AG10803 (cell line): ENCODE data around the gene MYPOP.

Source experiments
- DNase-seq: peaks from one replicate; pipeline ENCODE4 v3.0.0; 2010; ENCODE audit warnings: low read depth
- H3K4me3 ChIP-seq: 2 replicates; pipeline ENCODE4 v1.5.1; 2011; ENCODE audit warnings: mild to moderate bottlenecking, low read length, control low read depth
- TF ChIP-seq, protein P1 (sequence below): conservative IDR thresholded peaks from 2 replicates; pipeline ENCODE4 v1.5.1; 2011; ENCODE audit warnings: mild to moderate bottlenecking, low read length, control low read depth, inconsistent platforms

Gene MYPOP

DNA sequence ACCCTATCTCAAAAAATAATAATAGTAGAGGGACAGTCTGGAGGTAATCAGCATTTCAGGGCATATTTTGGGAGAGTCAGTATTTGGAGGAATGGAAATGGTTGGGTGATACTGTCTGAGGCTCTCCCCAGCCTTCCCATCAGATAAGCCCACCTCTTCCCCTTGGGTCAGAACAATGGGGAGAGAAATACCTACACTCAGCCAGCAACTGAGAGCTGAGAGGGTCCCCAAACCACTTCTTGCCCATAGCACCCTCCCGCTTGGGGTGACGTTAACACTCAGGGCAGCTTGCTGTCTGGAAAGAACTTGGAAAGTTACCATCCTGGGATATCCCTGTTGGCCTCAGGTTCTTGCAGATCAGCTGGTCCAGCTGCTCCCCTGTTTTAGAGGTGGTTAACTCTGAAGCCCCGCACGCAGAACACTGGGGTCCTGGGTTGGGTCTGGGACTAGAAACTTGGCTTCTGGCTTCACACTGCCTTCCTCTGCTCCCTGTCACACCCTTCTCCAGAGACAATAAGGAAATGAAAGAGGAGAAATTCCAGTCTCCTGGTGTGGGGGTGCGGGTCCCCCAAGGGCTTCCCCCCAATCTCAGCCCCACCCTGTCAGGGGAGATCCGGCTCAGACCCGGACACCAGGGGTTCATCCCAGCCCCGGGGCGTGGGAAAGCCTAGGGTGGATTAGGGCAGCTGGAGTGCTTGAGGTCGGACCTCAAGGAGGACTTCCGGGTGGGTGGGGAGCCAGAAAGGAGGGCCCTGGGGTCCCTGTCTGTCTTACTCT lies 35.8 kb downstream of the MYPOP start:
- no peak overlapping the region for H3K4me3 ChIP-seq
- DNase-seq = no peak
- TF ChIP-seq, protein P1, sequence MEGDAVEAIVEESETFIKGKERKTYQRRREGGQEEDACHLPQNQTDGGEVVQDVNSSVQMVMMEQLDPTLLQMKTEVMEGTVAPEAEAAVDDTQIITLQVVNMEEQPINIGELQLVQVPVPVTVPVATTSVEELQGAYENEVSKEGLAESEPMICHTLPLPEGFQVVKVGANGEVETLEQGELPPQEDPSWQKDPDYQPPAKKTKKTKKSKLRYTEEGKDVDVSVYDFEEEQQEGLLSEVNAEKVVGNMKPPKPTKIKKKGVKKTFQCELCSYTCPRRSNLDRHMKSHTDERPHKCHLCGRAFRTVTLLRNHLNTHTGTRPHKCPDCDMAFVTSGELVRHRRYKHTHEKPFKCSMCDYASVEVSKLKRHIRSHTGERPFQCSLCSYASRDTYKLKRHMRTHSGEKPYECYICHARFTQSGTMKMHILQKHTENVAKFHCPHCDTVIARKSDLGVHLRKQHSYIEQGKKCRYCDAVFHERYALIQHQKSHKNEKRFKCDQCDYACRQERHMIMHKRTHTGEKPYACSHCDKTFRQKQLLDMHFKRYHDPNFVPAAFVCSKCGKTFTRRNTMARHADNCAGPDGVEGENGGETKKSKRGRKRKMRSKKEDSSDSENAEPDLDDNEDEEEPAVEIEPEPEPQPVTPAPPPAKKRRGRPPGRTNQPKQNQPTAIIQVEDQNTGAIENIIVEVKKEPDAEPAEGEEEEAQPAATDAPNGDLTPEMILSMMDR = no peak

DNA sequence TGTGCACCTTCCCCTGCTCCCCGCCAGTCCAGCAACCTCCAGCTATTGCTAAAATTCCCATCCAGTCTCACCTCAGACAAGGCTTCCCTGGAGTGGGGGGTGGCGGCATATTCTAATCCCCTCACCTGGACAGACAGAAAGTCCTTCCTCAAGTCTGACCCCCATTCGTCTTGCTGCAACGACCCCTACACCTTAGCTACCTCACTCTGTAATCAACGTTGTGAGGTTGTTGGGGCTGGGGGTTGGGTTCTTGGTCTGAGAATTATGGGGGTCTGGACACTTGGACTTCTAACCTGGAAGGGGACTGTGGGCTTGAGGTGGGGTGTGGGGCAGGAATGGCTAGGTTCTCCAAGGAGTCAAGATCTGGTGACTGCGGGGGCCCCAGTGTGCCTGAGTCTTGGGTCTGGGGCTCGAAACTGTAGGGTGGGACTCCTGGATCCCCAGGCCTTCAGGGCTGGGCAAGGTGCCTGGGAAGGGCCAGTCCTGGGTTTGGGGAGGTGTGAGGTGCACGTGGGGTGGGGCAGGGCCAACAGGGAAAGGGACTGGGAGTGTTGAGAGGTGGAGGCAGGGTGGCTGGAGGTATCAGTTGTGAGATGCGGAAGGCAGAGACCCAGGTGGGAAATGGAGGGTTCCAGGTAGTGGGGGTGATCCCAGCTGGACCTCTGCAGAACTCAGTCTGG lies 37.0 kb downstream of the MYPOP start:
- no peak overlapping the region for H3K4me3 ChIP-seq
- TF ChIP-seq, protein P1 = no peak
- DNase-seq = no peak

DNA sequence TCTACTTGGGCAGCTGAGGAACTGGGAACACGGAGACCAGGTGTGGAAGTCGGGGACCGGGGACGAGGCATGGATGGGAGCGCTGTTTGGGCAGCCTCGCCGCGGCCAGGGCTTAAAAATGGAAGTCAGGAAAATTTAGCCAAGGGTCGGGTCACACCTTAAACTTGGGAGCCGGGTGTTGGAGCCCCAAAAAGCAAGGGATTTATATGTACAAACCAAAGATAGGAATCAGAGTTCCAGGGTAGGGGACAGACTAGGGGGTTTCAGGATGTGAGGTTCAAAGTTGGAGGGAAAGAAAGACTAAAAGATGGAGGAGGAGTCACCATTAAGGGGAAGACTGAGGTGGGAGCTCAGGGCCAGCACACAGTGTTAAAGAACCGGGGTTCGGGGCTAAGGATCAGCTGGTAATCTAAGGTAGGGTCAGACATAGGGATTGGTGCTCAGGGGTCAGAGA lies 37.8 kb downstream of the MYPOP start:
- no peak for DNase-seq
- no peak overlapping the region for H3K4me3 ChIP-seq
- TF ChIP-seq, protein P1 = no peak

DNA sequence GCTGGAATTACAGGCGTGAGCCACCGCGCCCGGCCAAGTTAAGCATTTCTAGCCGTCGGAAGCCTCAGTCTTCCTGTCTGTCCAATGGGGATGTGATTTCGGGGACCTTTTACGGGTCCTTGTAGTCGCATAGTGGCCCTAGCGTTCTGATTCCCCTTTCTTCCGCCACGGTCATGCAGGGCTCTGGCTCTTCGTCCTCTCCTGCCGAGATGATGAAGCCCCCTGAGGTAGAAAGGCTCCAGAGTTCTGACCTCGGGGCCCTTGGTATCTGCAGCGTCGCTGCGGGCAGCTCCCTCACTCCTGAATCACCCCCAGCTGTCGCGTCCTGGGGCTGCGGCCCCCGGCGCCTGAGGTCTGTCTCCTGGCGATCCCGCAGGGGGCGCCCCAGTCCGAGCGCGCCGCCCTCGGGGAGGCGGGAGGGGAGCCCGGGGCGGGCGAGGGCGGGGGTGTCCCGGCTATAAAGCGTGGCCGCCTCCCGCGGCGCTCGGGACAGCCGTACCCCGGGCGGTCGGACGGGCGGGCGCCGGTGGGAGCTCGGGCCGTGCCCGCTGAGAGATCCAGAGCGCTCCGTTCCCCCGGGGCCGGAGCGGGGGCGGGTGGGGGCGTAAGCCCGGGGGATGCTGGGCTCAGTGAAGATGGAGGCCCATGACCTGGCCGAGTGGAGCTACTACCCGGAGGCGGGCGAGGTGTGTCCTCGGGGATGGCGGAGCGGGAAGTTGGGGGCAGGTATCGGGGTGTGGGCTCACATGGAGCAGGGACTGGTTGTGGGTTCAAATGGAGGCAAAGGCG lies 38.4 kb downstream of the MYPOP start, which contains the start of gene FOXA3:
Gene FOXA3 (plus strand): TSS at position 487 of the 789 bp plus-strand sequence. CDS start 131 bp downstream, at position 618.
- TF ChIP-seq, protein P1 = peak; percentile 29
- peak within 1 kb of the TSS; percentile 51 for H3K4me3 ChIP-seq
- DNase-seq = no peak

DNA sequence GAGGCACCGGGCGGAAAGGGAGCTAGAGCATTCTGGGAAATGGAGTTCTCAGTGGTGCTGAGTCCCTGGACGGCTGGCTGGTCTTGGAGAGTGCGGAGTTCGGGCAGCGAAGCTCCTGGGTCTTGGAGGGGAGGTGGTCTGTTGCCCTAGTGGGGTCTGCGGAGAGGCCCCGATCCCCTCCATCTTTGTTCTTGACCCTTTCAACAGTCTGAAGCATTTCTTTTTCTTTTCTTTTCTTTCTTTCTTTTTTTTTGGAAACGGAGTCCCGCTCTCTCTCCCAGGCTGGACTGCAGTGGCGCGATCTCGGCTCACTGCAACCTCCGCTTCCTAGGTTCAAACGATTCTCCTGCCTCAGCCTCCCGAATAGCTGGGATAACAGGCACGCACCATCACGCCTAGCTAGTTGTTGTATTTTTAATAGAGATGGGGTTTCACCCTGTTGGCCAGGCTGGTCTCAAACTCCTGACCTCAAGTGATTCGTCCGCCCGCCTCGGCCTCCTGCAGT lies 39.0 kb downstream of the MYPOP start:
- H3K4me3 ChIP-seq = peak overlapping the region; percentile 51
- TF ChIP-seq, protein P1 = no peak
- DNase-seq = no peak

DNA sequence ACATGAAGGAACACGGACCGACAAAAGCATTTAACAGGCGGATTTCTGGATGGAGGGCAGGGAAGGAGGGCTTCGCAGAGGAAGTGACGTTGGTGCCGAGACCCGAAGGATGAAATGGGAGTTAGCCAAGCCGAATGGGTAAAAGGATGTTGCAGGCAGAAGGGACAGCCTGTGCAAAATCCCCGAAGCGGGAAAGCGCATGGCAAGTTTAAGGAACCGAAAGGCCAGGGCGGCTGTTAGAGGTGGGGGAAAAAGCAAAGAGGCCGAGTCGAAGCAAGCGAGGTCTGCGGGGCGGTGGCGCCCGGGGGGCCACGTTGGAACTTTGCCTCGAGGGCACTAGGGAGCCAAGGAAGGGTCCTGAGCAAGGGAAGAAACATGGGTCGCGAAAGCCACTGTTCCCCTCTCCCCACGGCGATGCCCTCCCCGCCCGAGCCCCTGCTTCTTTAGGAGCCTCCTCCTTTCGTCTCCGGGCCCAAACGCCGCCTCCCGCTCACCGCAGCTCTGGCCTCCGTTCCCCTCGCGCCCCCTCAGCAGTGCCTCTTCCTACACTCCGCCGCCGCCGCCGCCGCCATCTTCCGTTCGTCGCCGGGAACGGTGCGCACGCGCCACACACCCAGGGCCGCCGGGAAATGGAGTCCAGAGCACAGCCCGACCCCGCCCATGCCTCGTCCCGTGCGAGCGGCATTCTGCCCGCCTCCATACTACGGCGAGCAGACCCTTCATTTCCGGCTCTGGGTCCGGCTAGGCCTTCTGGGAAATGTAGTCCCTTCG lies 39.7 kb downstream of the MYPOP start, which contains the start of gene SYMPK:
Gene SYMPK (minus strand): TSS at position 584 of the 771 bp plus-strand sequence. CDS start 8,652 bp downstream, outside the sequence.
- TF ChIP-seq, protein P1 = no peak
- peak; percentile 97 for DNase-seq
- peak within 1 kb of the TSS; percentile 99 for H3K4me3 ChIP-seq
